GM23248 (cell line): ENCODE results near the gene KCNIP3.

ENCODE experiments used
- EZH2 ChIP-seq: fragments of 200-600 bp; sonication (generic); IDR thresholded peaks from 2 replicates; pipeline ENCODE4 v1.6.1; 2018; ENCODE audit warnings: antibody characterized with exemption, mild to moderate bottlenecking; ENCODE audit not compliant: insufficient read depth, poor library complexity, severe bottlenecking
- EZH2phosphoT487 ChIP-seq: fragments of 200-600 bp; sonication (generic); IDR thresholded peaks from 2 replicates; pipeline ENCODE4 v1.6.1; 2018; ENCODE audit warnings: antibody characterized with exemption, moderate library complexity, mild to moderate bottlenecking, low read depth; ENCODE audit not compliant: insufficient read depth

GRCh38 chr2:95282458-95282857 is 14.7 kb upstream of the KCNIP3 start:
- TF ChIP-seq EZH2, result no peak
- no peak for TF ChIP-seq EZH2phosphoT487
